ENCODE results near the gene AHSP. TPM values are rescaled to one million over a fixed set of nuclear protein-coding genes. Genes with fewer than 3 reads are reported as not detected.
"Not testable (repeated sequence)": the region's sequence is repeated elsewhere in the genome, so short reads cannot be mapped to it uniquely, and the experiment has no call there.

The AHSP gene
- total and polyA plus RNA-seq, 2 experiments from 2014 or later: not detected

GRCh38 chr16:31483081-31483480 is 44.6 kb upstream of the AHSP start, which contains the start of gene SLC5A2:
SLC5A2 (plus strand) TSS chr16:31483123; CDS start chr16:31483137, 14 bp downstream.
- Histone ChIP-seq H3K4me2 (ENCODE audit: unreplicated experiment) (no peak within 1 kb of the TSS), H3F3A (ENCODE audit: insufficient read depth) (peaks cover 29% of the 10 kb centered on the region), H2AFZ (no peak within 1 kb of the TSS), H3K27me3 (replicated peaks; ENCODE audit: insufficient read depth) (peaks cover 8% of the 10 kb centered on the region; the same call in 1 of the 2 replicates), H3K79me2 (ENCODE audit: insufficient read depth) (no peaks in the 10 kb centered on the region), H3K9ac (no peak within 1 kb of the TSS), H3K36me3 (ENCODE audit: low read depth) (peaks cover 1% of the 10 kb centered on the region; the same call in 1 of the 2 replicates), H3K9me2 (ENCODE audit: insufficient read depth) (no peaks in the 10 kb centered on the region), H3K9me3 (ENCODE audit: low read depth) (no peaks in the 10 kb centered on the region), H3K4me1 (ENCODE audit: insufficient read depth) (0 out of 2 replicates have a peak, but pooled peaks cover 10% of the 10 kb centered on the region), H3K27ac (no peak within 1 kb of the TSS), H3K4me3 (no peak within 1 kb of the TSS), H4K20me1 (ENCODE audit: insufficient read depth) (no peaks in the 10 kb centered on the region; the same call in 1 of the 2 replicates)
- WGBS, 2 experiments (ENCODE audit: low coverage in 1 of 2, low lambda C conversion rate in 2 of 2, missing lambda C conversion rate in 2 of 2): 91 to 97% methylated on average over 3 to 4 of the region's 4 CpGs
- DNase-seq: no peak
- in situ Hi-C loops (cut with MboI): no loop called here
- no peak for TF ChIP-seq EZH2 (IDR thresholded peaks at IDR 0.05; ENCODE audit: insufficient read depth, poor library complexity, severe bottlenecking)
- TF ChIP-seq EZH2phosphoT487 (IDR thresholded peaks at IDR 0.05; ENCODE audit: insufficient read depth, low read depth): no peak

GRCh38 chr16:31484048-31484447 is 43.7 kb upstream of the AHSP start:
- H3K4me3 ChIP-seq; H3K79me2 ChIP-seq (ENCODE audit: insufficient read depth); H3K9me3 ChIP-seq (ENCODE audit: low read depth); in situ Hi-C loops (cut with MboI); H3K4me2 ChIP-seq (ENCODE audit: unreplicated experiment); H4K20me1 ChIP-seq (ENCODE audit: insufficient read depth); H3K9ac ChIP-seq; H3K9me2 ChIP-seq (ENCODE audit: insufficient read depth); H2AFZ ChIP-seq; H3K36me3 ChIP-seq (ENCODE audit: low read depth); H3K27ac ChIP-seq; H3K27me3 ChIP-seq (replicated peaks; ENCODE audit: insufficient read depth); DNase-seq: not testable (repeated sequence)
- Histone ChIP-seq H3K4me1 (ENCODE audit: insufficient read depth) (0 out of 2 replicates have a peak, but pooled peaks cover 13% of the 10 kb centered on the region), H3F3A (ENCODE audit: insufficient read depth) (peaks cover 19% of the 10 kb centered on the region)
- WGBS, 2 experiments (ENCODE audit: low coverage in 1 of 2, low lambda C conversion rate in 2 of 2, missing lambda C conversion rate in 2 of 2): 87 to 98% methylated on average over 4 of the region's 4 CpGs

GRCh38 chr16:31484491-31485171 is 43.1 kb upstream of the AHSP start:
- TF ChIP-seq EZH2phosphoT487 (IDR thresholded peaks at IDR 0.05; ENCODE audit: insufficient read depth, low read depth) (no peak), EZH2 (IDR thresholded peaks at IDR 0.05; ENCODE audit: insufficient read depth, poor library complexity, severe bottlenecking) (no peak)
- peaks cover 8% of the 10 kb centered on the region; the same call in 1 of the 2 replicates for H3K27me3 ChIP-seq (replicated peaks; ENCODE audit: insufficient read depth)
- no peaks in the 10 kb centered on the region for H3K36me3 ChIP-seq (ENCODE audit: low read depth)
- H3K9me3 ChIP-seq (ENCODE audit: low read depth): no peaks in the 10 kb centered on the region
- 0 out of 2 replicates have a peak, but pooled peaks cover 13% of the 10 kb centered on the region for H3K4me1 ChIP-seq (ENCODE audit: insufficient read depth)
- 33 to 40% methylated on average over 12 to 14 of the region's 14 CpGs for WGBS, 2 experiments (ENCODE audit: low coverage in 1 of 2, low lambda C conversion rate in 2 of 2, missing lambda C conversion rate in 2 of 2)
- H2AFZ ChIP-seq: no peak overlapping the region
- H3K27ac ChIP-seq: no peak overlapping the region
- DNase-seq: no peak
- no peaks in the 10 kb centered on the region for H4K20me1 ChIP-seq (ENCODE audit: insufficient read depth)
- peaks cover 13% of the 10 kb centered on the region; the same call in 1 of the 2 replicates for H3F3A ChIP-seq (ENCODE audit: insufficient read depth)
- H3K9ac ChIP-seq: no peak overlapping the region
- H3K79me2 ChIP-seq (ENCODE audit: insufficient read depth): no peaks in the 10 kb centered on the region
- in situ Hi-C loops (cut with MboI): no loop called here
- H3K4me3 ChIP-seq: no peak overlapping the region
- H3K4me2 ChIP-seq (ENCODE audit: unreplicated experiment): no peak overlapping the region
- H3K9me2 ChIP-seq (ENCODE audit: insufficient read depth): no peaks in the 10 kb centered on the region

GRCh38 chr16:31485571-31485970 is 42.1 kb upstream of the AHSP start:
- in situ Hi-C loops (cut with MboI): no loop called here
- Histone ChIP-seq H3K27me3 (replicated peaks; ENCODE audit: insufficient read depth) (peaks cover 8% of the 10 kb centered on the region; the same call in 1 of the 2 replicates), H3F3A (ENCODE audit: insufficient read depth) (peaks cover 8% of the 10 kb centered on the region; the same call in 1 of the 2 replicates), H3K4me3 (no peak overlapping the region), H3K9me2 (ENCODE audit: insufficient read depth) (no peaks in the 10 kb centered on the region), H2AFZ (no peak overlapping the region), H3K36me3 (ENCODE audit: low read depth) (no peaks in the 10 kb centered on the region), H3K4me1 (ENCODE audit: insufficient read depth) (0 out of 2 replicates have a peak, but pooled peaks cover 13% of the 10 kb centered on the region), H3K4me2 (ENCODE audit: unreplicated experiment) (no peak overlapping the region), H4K20me1 (ENCODE audit: insufficient read depth) (no peaks in the 10 kb centered on the region), H3K27ac (no peak overlapping the region), H3K79me2 (ENCODE audit: insufficient read depth) (no peaks in the 10 kb centered on the region), H3K9me3 (ENCODE audit: low read depth) (no peaks in the 10 kb centered on the region), H3K9ac (no peak overlapping the region)
- 74 to 84% methylated on average over 16 to 17 of the region's 17 CpGs for WGBS, 2 experiments (ENCODE audit: low coverage in 1 of 2, low lambda C conversion rate in 2 of 2, missing lambda C conversion rate in 2 of 2)
- no peak for TF ChIP-seq EZH2 (IDR thresholded peaks at IDR 0.05; ENCODE audit: insufficient read depth, poor library complexity, severe bottlenecking)
- no peak for TF ChIP-seq EZH2phosphoT487 (IDR thresholded peaks at IDR 0.05; ENCODE audit: insufficient read depth, low read depth)
- no peak for DNase-seq

Data from GM23248 (cell line).